ENCODE data around the gene OBSL1. TPM values are rescaled to one million over a fixed set of nuclear protein-coding genes. Genes with fewer than 3 reads are reported as not detected.
A peak's percentile ranks its signal among the peaks of the same experiment; 100 is the strongest.

OBSL1 gene
- total and polyA plus RNA-seq, 2 donors (not counting 1 experiment from before 2014, with no cell fraction given), result not detected

DNA sequence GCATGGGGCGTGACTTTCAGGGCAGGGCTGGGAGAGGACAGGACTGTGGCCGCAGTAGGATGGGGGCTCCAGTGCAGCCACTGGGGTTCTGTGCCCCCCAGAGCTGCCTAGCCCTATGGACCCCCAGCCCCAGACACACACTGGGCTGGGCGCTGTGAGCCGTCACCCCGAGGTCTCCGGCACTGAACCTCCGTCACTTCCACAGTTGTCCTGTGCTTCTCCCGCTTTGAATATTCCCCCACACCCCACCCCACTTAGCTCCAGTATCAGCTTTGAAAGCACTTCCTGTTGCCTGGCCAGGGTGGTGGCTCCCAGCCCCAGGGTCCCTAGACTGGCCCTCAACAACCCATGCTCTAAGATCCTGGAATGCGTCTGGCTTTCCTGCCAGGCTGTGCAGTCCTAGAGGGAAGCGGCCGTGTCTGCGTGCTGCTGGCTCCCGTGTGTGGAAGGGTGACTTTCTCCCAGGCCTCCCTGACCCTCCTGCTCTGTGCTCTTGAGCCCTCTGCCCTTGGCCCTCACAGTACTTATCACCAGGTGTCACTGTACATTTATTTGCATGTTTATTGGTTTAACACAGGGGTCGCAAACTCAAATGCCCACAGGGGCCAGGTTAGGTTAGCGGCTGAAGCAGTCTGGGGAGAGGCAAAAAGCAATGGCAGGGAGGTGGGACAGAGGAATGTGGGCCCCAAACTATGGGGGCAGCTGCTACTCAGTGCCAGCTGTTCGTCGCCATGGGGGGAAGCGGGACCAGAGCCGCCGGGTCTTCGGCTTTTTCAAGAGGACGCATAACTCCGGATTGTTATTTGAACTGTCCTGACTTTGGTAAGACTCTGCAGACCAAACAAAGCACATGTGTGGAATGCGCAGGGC, 9.9 kb downstream of the OBSL1 start:
- H3K4me3 ChIP-seq (ENCODE audit: control extremely low read depth in 1 of 5, extremely low read depth in 1 of 5, insufficient read depth in 1 of 5, low read depth in 2 of 5, low read length in 4 of 5), result no peak overlapping the region

DNA sequence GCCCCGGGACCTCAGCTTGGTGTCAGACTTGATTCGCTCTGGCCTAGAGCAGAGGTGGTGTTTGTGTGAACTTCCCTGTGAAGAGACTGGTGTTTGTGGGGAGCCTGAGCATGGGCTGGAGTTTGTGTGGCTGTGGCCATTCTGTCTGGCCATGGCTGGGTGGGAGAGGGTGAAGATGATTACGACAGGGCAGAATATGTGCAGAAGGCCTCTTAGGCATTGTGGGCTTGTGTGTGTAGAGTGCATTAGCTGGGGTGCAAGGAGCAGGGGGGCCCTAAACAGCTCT, 10.5 kb downstream of the OBSL1 start:
- no peaks in the 10 kb centered on the region for H3K36me3 ChIP-seq (replicated peaks in 1 of 2; ENCODE audit: control extremely low read depth in 1 of 2, control insufficient read depth in 1 of 2, extremely low read depth in 1 of 2, insufficient read depth in 2 of 2, low read length in 1 of 2)
- H3K79me2 ChIP-seq (ENCODE audit: control insufficient read depth, insufficient read depth, low read length), result no peaks in the 10 kb centered on the region
- peak; percentile 8 for DNase-seq
- peaks cover 0 to 10% (median 0%) of the 10 kb centered on the region in 4 experiments for H3K27me3 ChIP-seq (replicated peaks in 1 of 4; ENCODE audit: control extremely low read depth in 1 of 4, control insufficient read depth in 3 of 4, insufficient read depth in 4 of 4, low read length in 3 of 4)
- no peak overlapping the region for H3K27ac Mint-ChIP-seq
- H3K4me1 Mint-ChIP-seq, result no peaks in the 10 kb centered on the region
- no peaks in the 10 kb centered on the region for H4K20me1 ChIP-seq (ENCODE audit: control insufficient read depth, insufficient read depth, low read length, poor library complexity, severe bottlenecking)
- H3K27me3 Mint-ChIP-seq, result peaks cover 28% of the 10 kb centered on the region
- POLR2A ChIA-PET, result no interaction called here
- no peak for ATAC-seq (ENCODE audit: low read depth)
- intact Hi-C loops (cut with micrococcal nuclease), result no loop called here
- H3K9ac ChIP-seq (ENCODE audit: low read length), result no peak overlapping the region
- peaks cover 0 to 5% (median 0%) of the 10 kb centered on the region in 3 donors for H3K9me3 ChIP-seq (ENCODE audit: control extremely low read depth in 1 of 3, control insufficient read depth in 2 of 3, insufficient read depth in 1 of 3, low read length in 2 of 3)
- H3K4me1 ChIP-seq (ENCODE audit: control insufficient read depth in 2 of 2, insufficient read depth in 2 of 2, low read length in 2 of 2), result no peaks in the 10 kb centered on the region
- no peak overlapping the region for H3K4me2 ChIP-seq (replicated peaks; ENCODE audit: low read depth, low read length, poor library complexity, severe bottlenecking)
- TF ChIP-seq EZH2 (IDR thresholded peaks at IDR 0.05; ENCODE audit: borderline replicate concordance, insufficient read depth, low read depth, low read length, poor library complexity, severe bottlenecking), result no peak
- TF ChIP-seq, protein P1, sequence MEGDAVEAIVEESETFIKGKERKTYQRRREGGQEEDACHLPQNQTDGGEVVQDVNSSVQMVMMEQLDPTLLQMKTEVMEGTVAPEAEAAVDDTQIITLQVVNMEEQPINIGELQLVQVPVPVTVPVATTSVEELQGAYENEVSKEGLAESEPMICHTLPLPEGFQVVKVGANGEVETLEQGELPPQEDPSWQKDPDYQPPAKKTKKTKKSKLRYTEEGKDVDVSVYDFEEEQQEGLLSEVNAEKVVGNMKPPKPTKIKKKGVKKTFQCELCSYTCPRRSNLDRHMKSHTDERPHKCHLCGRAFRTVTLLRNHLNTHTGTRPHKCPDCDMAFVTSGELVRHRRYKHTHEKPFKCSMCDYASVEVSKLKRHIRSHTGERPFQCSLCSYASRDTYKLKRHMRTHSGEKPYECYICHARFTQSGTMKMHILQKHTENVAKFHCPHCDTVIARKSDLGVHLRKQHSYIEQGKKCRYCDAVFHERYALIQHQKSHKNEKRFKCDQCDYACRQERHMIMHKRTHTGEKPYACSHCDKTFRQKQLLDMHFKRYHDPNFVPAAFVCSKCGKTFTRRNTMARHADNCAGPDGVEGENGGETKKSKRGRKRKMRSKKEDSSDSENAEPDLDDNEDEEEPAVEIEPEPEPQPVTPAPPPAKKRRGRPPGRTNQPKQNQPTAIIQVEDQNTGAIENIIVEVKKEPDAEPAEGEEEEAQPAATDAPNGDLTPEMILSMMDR (IDR thresholded peaks at IDR 0.05), result no peak
- no peak overlapping the region for H3K4me3 ChIP-seq (ENCODE audit: control extremely low read depth in 1 of 5, extremely low read depth in 1 of 5, insufficient read depth in 1 of 5, low read depth in 2 of 5, low read length in 4 of 5)
- H3K4me3 Mint-ChIP-seq, result no peak overlapping the region
- no peak overlapping the region for H3K27ac ChIP-seq (ENCODE audit: low read length in 2 of 2)
- CTCF ChIA-PET, result interaction anchor here (0.5 to 2.5 kb wide), 9 partner anchors 8 to 503 kb away, joined by 3 to 11 read pairs (median 5); partner anchors contain the start of genes CHPF and OBSL1
- H2AFZ ChIP-seq (ENCODE audit: insufficient read depth, low read depth, low read length, poor library complexity, severe bottlenecking), result no peak overlapping the region
- no peaks in the 10 kb centered on the region for H3K9me3 Mint-ChIP-seq (ENCODE audit: insufficient read depth)
- WGBS (ENCODE audit: insufficient coverage), result 81% methylated on average over 3 of the region's 3 CpGs

More for the DNA sequence above, 9.9 kb downstream of the OBSL1 start:
- H3K4me3 Mint-ChIP-seq, result no peak overlapping the region
- POLR2A ChIA-PET, result no interaction called here
- Histone ChIP-seq H3K27me3 (replicated peaks in 1 of 4; ENCODE audit: control extremely low read depth in 1 of 4, control insufficient read depth in 3 of 4, insufficient read depth in 4 of 4, low read length in 3 of 4) (peaks cover 0 to 9% (median 0%) of the 10 kb centered on the region in 4 experiments), H3K79me2 (ENCODE audit: control insufficient read depth, insufficient read depth, low read length) (no peaks in the 10 kb centered on the region), H3K4me2 (replicated peaks; ENCODE audit: low read depth, low read length, poor library complexity, severe bottlenecking) (no peak overlapping the region), H2AFZ (ENCODE audit: insufficient read depth, low read depth, low read length, poor library complexity, severe bottlenecking) (no peak overlapping the region), H3K36me3 (replicated peaks in 1 of 2; ENCODE audit: control extremely low read depth in 1 of 2, control insufficient read depth in 1 of 2, extremely low read depth in 1 of 2, insufficient read depth in 2 of 2, low read length in 1 of 2) (no peaks in the 10 kb centered on the region), H4K20me1 (ENCODE audit: control insufficient read depth, insufficient read depth, low read length, poor library complexity, severe bottlenecking) (no peaks in the 10 kb centered on the region), H3K4me1 (ENCODE audit: control insufficient read depth in 2 of 2, insufficient read depth in 2 of 2, low read length in 2 of 2) (no peaks in the 10 kb centered on the region), H3K9ac (ENCODE audit: low read length) (no peak overlapping the region), H3K9me3 (ENCODE audit: control extremely low read depth in 1 of 3, control insufficient read depth in 2 of 3, insufficient read depth in 1 of 3, low read length in 2 of 3) (peaks cover 0 to 5% (median 0%) of the 10 kb centered on the region in 3 donors), H3K27ac (ENCODE audit: low read length in 2 of 2) (no peak overlapping the region)
- no peaks in the 10 kb centered on the region for H3K4me1 Mint-ChIP-seq
- intact Hi-C loops (cut with micrococcal nuclease), result no loop called here
- no peak for DNase-seq
- peaks cover 34% of the 10 kb centered on the region for H3K27me3 Mint-ChIP-seq
- TF ChIP-seq, protein P1 (IDR thresholded peaks at IDR 0.05), result no peak
- no peak for TF ChIP-seq EZH2 (IDR thresholded peaks at IDR 0.05; ENCODE audit: borderline replicate concordance, insufficient read depth, low read depth, low read length, poor library complexity, severe bottlenecking)
- 98% methylated on average over 22 of the region's 24 CpGs for WGBS (ENCODE audit: insufficient coverage)
- no peak for ATAC-seq (ENCODE audit: low read depth)
- CTCF ChIA-PET, result interaction anchor here (1.1 to 2.5 kb wide), 5 partner anchors 9 to 128 kb away, joined by 3 to 11 read pairs (median 5); partner anchors contain the start of gene OBSL1
- H3K9me3 Mint-ChIP-seq (ENCODE audit: insufficient read depth), result no peaks in the 10 kb centered on the region
- H3K27ac Mint-ChIP-seq, result no peak overlapping the region
